ENCODE data around the gene UQCC5.

UQCC5 gene

GRCh38 chr3:52504977-52505376 is 31.4 kb upstream of the UQCC5 start:
- DNase-seq, result no peak

- DNase-seq, result no peak
Measured at GRCh38 chr3:52506266-52506966, 30.0 kb upstream of the UQCC5 start.

DNA sequence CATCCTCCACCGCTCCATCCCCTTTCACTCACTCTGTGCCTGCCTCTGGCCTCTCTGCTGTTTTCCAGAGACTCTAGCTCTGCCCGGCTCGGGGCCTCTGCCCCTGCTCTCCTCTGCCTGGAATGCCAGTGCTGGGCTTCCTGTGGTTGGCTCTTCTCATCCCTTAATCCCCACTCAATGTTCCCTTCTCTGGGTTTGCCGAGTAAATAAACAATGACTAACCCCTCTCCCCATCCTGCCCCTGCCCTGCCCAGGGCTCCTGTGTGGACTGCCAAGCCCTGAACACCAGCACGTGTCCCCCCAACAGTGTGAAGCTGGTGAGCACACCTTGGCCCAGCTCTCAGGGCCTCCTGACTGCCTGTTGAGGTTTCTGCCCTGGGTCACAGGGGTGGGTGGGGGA is 29.0 kb upstream of the UQCC5 start:
- DNase-seq, result no peak

DNA sequence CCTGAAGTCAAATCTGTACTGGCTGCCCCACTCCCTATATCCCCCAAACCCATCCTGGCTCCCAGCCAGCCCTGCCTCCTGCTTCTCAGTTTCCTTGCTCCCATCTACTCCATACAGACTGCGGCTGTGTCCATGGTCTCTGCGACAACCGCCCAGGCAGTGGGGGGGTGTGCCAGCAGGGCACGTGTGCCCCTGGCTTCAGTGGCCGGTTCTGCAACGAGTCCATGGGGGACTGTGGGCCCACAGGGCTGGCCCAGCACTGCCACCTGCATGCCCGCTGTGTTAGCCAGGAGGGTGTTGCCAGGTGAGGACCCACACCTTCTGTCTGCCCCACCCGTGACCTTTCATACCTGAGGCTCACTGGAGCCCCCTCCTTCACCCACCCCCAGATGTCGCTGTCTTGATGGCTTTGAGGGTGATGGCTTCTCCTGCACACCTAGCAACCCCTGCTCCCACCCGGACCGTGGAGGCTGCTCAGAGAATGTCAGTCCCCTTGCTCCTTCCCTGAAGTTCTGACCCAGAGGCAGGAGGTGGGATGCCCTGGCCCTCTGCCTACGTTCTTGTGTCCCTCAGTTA is 26.6 kb upstream of the UQCC5 start:
- DNase-seq, result no peak

GRCh38 chr3:52511509-52511908 is 24.9 kb upstream of the UQCC5 start:
- DNase-seq, result no peak

DNA sequence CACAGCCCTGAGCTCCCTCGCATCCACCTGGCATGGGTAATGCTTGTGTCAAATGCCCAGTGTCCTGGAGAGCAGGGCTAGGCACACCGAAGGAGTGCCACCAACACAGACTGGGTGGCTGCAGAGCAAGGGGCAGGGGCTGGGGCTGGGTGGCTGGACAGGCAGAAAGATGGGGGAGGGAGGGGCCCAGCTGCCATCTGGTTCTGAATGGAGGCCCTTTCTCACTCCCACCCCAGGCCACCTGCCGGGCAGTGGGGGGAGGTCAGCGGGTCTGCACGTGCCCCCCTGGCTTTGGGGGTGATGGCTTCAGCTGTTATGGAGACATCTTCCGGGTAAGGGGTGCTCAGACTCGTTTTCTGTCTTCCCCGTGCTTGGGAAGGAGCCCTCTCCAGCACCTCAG is 24.3 kb upstream of the UQCC5 start:
- DNase-seq, result no peak

DNA sequence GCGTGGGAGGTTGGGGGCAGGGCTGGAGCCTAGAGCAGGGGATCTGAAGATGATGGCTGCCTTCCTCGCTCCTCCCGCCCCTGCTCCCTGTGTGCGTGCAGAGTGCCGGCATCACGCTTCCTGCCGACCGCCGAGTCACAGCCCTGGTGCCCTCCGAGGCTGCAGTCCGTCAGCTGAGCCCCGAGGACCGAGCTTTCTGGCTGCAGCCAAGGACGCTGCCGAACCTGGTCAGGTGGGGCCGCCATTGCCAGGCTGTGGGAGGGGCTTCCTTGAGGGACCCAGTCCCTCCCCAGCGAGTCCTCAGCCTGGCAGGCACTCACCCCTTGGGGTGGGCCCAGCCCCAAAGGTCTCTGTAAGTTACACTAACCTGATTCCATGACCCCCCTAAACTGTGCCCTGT is 23.7 kb upstream of the UQCC5 start:
- DNase-seq, result no peak

DNA sequence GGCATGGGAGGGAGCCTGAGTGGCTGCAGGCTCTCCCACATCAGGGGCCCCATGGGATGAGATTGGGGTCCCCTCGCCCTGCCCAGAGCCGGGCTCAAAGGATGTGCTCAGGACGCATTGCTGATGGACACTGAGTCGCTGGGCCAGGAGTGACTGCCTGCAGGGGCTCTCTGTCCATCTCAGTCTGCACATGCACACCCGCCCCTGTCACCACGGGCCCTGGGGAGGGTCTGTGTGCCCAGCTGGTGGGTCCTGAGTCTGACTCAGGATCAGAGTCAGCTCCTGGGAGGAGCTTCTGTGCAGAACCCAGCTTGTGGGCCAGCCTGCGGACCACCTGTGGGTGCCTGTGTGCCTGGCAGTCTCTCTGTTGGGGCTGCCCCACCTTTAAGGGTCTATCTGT is 23.1 kb upstream of the UQCC5 start:
- no peak for DNase-seq

GRCh38 chr3:52514576-52514975 is 21.8 kb upstream of the UQCC5 start:
- no peak for DNase-seq

DNA sequence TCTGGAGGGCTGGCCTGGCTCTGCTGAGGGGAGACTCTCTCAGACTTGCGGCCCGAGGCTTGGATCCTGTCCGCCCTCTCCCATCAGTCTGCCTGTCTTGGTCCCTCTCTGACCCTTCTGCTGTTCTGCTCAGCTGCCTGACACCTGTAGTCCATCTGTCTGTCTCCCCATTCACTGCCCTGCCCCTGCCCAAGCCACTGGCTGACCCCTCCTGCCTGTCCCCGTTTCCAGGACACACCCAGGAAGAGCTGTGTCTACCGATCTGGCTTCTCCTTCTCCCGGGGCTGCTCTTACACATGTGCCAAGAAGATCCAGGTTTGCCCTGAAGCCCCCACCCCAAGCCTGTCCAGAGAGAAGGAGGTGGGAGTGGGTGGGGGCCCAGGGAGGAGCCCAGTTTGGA is 21.2 kb upstream of the UQCC5 start:
- DNase-seq, result no peak

- no peak for DNase-seq
Measured at GRCh38 chr3:52516509-52517195, 19.8 kb upstream of the UQCC5 start.

GRCh38 chr3:52517796-52518722 is 18.3 kb upstream of the UQCC5 start:
- DNase-seq, result no peak

- DNase-seq, result no peak
Measured at GRCh38 chr3:52518723-52519444, 17.5 kb upstream of the UQCC5 start.

DNA sequence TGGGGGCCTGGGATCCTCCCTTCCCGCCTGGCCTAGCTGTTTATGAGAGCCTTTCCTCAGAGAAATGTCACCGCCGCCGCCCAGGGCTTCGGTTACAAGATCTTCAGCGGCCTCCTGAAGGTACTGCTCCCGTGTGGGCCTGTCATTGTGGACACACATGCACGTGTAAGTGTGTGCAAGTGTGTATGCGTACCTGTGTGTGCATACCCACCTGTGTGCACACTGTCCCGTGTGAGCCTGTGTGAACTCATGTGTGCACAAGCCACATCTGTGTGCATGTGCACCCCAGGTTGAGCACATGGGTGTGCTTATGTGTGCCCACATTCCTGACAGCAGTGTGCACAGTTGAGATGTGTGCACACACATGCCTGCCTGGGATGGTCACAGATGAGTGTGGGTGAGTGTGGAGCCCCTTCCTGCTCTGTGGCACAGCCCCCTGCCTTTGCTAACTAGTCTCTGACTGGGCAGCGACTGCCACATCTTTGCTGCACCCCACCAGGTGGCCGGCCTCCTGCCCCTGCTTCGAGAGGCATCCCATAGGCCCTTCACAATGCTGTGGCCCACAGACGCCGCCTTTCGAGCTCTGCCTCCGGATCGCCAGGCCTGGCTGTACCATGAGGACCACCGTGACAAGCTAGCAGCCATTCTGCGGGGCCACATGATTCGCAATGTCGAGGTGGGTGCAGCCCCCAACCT is 16.8 kb upstream of the UQCC5 start:
- DNase-seq, result no peak

DNA sequence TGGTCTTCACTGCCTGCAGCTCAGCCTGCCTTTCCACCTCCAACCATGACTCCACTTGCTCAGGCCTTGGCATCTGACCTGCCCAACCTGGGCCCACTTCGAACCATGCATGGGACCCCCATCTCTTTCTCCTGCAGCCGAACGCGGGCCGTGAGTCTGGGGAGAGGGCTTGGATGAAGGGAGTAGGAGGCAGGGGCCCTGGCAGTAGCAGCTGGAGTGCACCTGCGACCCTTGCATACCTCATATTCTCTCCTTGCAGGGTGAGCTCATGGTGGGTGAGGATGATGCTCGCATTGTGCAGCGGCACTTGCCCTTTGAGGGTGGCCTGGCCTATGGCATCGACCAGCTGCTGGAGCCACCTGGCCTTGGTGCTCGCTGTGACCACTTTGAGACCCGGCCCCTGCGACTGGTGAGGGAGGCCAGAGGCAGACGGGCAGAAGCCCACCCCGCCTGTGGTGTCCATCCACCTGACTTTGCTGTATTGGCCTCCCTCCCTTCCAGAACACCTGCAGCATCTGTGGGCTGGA is 16.2 kb upstream of the UQCC5 start:
- no peak for DNase-seq

DNA sequence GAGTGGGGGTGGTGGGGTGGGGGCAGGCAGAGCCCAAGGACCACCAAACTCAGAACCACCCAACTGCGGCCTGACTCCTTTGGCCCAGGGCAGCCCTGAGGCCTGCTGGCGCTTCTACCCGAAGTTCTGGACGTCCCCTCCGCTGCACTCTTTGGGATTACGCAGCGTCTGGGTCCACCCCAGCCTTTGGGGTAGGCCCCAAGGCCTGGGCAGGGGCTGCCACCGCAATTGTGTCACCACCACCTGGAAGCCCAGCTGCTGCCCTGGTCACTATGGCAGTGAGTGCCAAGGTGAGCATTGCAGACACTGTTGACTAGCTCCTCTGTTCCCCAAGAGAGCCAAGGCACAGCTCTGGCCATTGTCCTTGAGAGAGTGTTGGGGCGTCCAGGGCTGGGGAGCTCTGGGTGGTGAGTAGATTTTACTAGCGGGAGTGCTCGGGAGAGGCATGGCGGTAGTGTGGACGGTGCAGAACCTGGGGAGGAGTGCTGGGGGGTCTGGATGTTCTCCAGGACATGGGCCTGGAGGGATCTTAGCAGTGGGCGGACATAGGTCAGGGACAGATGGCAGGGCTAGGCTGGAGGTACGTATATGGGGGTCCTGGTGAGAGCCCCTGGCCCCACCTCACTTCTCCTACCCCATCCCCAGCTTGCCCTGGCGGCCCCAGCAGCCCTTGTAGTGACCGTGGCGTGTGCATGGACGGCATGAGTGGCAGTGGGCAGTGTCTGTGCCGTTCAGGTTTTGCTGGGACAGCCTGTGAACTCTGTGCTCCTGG is 15.5 kb upstream of the UQCC5 start:
- DNase-seq, result no peak

DNA sequence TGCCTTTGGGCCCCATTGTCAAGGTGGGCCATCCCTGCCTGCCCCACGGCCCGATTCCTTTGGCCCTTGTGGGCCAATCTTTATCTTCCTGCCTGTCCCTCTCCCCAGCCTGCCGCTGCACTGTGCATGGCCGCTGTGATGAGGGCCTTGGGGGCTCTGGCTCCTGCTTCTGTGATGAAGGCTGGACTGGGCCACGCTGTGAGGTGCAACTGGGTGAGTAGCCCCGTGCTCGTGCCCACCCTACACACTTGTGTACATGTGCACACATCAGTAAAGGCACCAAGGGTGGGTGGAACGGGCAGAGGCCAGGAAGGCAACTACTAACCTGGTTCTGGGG is 14.9 kb upstream of the UQCC5 start:
- DNase-seq, result no peak

DNA sequence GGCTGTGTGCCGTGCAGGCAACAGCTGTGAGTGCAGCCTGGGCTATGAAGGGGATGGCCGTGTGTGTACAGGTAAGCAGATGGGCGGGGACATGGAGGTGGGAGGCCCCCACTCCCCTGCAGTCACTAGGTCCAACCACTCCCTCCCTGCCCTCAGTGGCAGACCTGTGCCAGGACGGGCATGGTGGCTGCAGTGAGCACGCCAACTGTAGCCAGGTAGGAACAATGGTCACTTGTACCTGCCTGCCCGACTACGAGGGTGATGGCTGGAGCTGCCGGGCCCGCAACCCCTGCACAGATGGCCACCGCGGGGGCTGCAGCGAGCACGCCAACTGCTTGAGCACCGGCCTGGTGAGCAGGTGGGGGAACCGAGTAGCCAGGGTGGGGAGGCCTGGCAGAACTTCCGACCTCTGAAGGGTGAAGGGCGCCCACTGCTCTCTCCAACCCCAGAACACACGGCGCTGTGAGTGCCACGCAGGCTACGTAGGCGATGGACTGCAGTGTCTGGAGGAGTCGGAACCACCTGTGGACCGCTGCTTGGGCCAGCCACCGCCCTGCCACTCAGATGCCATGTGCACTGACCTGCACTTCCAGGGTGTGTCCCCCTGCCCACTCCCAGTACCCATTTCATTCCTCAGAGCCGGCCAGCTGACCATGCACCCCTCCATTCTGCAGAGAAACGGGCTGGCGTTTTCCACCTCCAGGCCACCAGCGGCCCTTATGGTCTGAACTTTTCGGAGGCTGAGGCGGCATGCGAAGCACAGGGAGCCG is 14.3 kb upstream of the UQCC5 start:
- no peak for DNase-seq

- DNase-seq, result no peak
Measured at GRCh38 chr3:52522651-52523251, 13.7 kb upstream of the UQCC5 start.
